HepG2 (cell line): ENCODE results near the gene JSRP1. TPM values are rescaled to one million over a fixed set of nuclear protein-coding genes. Genes with fewer than 3 reads are reported as not detected.

ENCODE experiments used
- ATF6 ChIP-seq: sonication (generic); formaldehyde crosslinking; conservative IDR thresholded peaks from 2 replicates; pipeline ENCODE4 v1.4.0; 2020; ENCODE audit warnings: missing genetic modification reagents
- BORCS8-MEF2B ChIP-seq: sonication (generic); formaldehyde crosslinking; IDR thresholded peaks from 2 replicates; pipeline ENCODE4 v1.8.0; 2022; ENCODE audit warnings: mild to moderate bottlenecking, missing genetic modification reagents
- FOXJ3 ChIP-seq: sonication (generic); formaldehyde crosslinking; IDR thresholded peaks from 2 replicates; pipeline ENCODE4 v1.4.0; 2020; ENCODE audit warnings: missing genetic modification reagents, mild to moderate bottlenecking, borderline replicate concordance
- FOXO1 ChIP-seq: sonication (generic); formaldehyde crosslinking; IDR thresholded peaks from 2 replicates; pipeline ENCODE4 v1.4.0; 2020; ENCODE audit warnings: missing genetic modification reagents
- GTF2F1 ChIP-seq: fragments of 150-350 bp; IDR thresholded peaks from 2 replicates; pipeline ENCODE4 v1.6.1; 2014; ENCODE audit warnings: low read length
- MAFK ChIP-seq, 2 experiments: IDR thresholded peaks in 1 of 2; conservative IDR thresholded peaks in 1 of 2; 2 replicates each; pipeline ENCODE4 v1.6.1; 2011; ENCODE audit warnings: improper control_type of control experiment in 2 of 2, low read length in 2 of 2
- PAX8 ChIP-seq: sonication (generic); formaldehyde crosslinking; IDR thresholded peaks from 2 replicates; pipeline ENCODE4 v1.8.0; 2022; ENCODE audit warnings: mild to moderate bottlenecking, missing genetic modification reagents, borderline replicate concordance
- PHF21A ChIP-seq: sonication (generic); formaldehyde crosslinking; IDR thresholded peaks from 2 replicates; pipeline ENCODE4 v1.5.0; 2020; ENCODE audit warnings: mild to moderate bottlenecking, missing genetic modification reagents
- PLRG1 ChIP-seq: fragments of 450-650 bp; conservative IDR thresholded peaks from 2 replicates; pipeline ENCODE4 v1.6.1; 2016
- RCOR2 ChIP-seq: IDR thresholded peaks from 2 replicates; pipeline ENCODE4 v1.6.1; 2016; ENCODE audit warnings: missing biosample characterization, missing genetic modification reagents
- SRY ChIP-seq: sonication (generic); formaldehyde crosslinking; IDR thresholded peaks from 2 replicates; pipeline ENCODE4 v1.8.0; 2022; ENCODE audit warnings: mild to moderate bottlenecking, missing genetic modification reagents
- USF2 ChIP-seq, 2 experiments: sonication (generic) in 1 of 2; formaldehyde crosslinking in 1 of 2; IDR thresholded peaks; 2 replicates each; pipeline versions ENCODE4 v1.5.1 to v1.6.1; 2011 to 2020; ENCODE audit warnings: borderline replicate concordance in 1 of 2, low read depth in 1 of 2, low read length in 1 of 2, mild to moderate bottlenecking in 1 of 2, missing genetic modification reagents in 1 of 2, moderate library complexity in 1 of 2
- WIZ ChIP-seq: sonication (generic); formaldehyde crosslinking; IDR thresholded peaks from 2 replicates; pipeline ENCODE4 v1.5.1; 2020; ENCODE audit warnings: mild to moderate bottlenecking, missing genetic modification reagents
- YEATS2 ChIP-seq: sonication (generic); formaldehyde crosslinking; IDR thresholded peaks from 2 replicates; pipeline ENCODE4 v1.4.0; 2020; ENCODE audit warnings: missing genetic modification reagents, borderline replicate concordance
- YY1 ChIP-seq: IDR thresholded peaks from 2 replicates; pipeline ENCODE4 v1.6.1; 2011; ENCODE audit warnings: low read length, low read depth, moderate library complexity, mild to moderate bottlenecking; ENCODE audit not compliant: insufficient read depth, insufficient replicate concordance
- ZFP1 ChIP-seq: IDR thresholded peaks from 2 replicates; pipeline ENCODE4 v1.6.1; 2016
- ZNF10 ChIP-seq: sonication (generic); formaldehyde crosslinking; IDR thresholded peaks from 2 replicates; pipeline ENCODE4 v1.4.0; 2020; ENCODE audit warnings: mild to moderate bottlenecking, low read depth, missing genetic modification reagents, borderline replicate concordance
- ZNF256 ChIP-seq: sonication (generic); formaldehyde crosslinking; conservative IDR thresholded peaks from 2 replicates; pipeline ENCODE4 v1.4.0; 2020; ENCODE audit warnings: missing genetic modification reagents
- ZNF496 ChIP-seq: sonication (generic); formaldehyde crosslinking; IDR thresholded peaks from 2 replicates; pipeline ENCODE4 v1.8.1; 2023; ENCODE audit warnings: mild to moderate bottlenecking, moderate library complexity, missing genetic modification reagents; ENCODE audit not compliant: insufficient replicate concordance
- ZNF563 ChIP-seq: sonication (generic); formaldehyde crosslinking; IDR thresholded peaks from 2 replicates; pipeline ENCODE4 v1.8.0; 2022; ENCODE audit warnings: mild to moderate bottlenecking, moderate library complexity, missing genetic modification reagents
- ZNF589 ChIP-seq: sonication (generic); formaldehyde crosslinking; conservative IDR thresholded peaks from 2 replicates; pipeline ENCODE4 v1.8.0; 2022; ENCODE audit warnings: mild to moderate bottlenecking, moderate library complexity, missing genetic modification reagents
- ZNF784 ChIP-seq: sonication (generic); formaldehyde crosslinking; IDR thresholded peaks from 2 replicates; pipeline ENCODE4 v1.5.1; 2020; ENCODE audit warnings: missing genetic modification reagents, mild to moderate bottlenecking, borderline replicate concordance
- ZNF83 ChIP-seq: sonication (generic); formaldehyde crosslinking; IDR thresholded peaks from 2 replicates; pipeline ENCODE4 v1.4.0; 2020; ENCODE audit warnings: missing genetic modification reagents, mild to moderate bottlenecking, borderline replicate concordance
- ZNF883 ChIP-seq: sonication (generic); formaldehyde crosslinking; IDR thresholded peaks from 2 replicates; pipeline ENCODE4 v1.5.1; 2020; ENCODE audit warnings: mild to moderate bottlenecking, missing genetic modification reagents; ENCODE audit errors: not compliant biosample characterization
- polyA plus RNA-seq, 8 experiments: library from polyadenylated mRNA; depleted of rRNA in 3 of 8; stranded (reverse) in 7 of 8; unstranded in 1 of 8; fragments of >200 nt; fragmentation: Illumina TruSeq in 4 of 8; extraction: Trizol in 4 of 8; gene quantifications; 2 replicates each; pipeline versions ENCODE4 v1.2.1 to v1.2.3, GENCODE V29; 2011 to 2016; ENCODE audit warnings: low read depth in 4 of 8, missing spikeins in 1 of 8, mixed read lengths in 1 of 8; ENCODE audit not compliant: insufficient read depth in 1 of 8
- total RNA-seq, 5 experiments: library from RNA; depleted of rRNA; stranded (reverse); fragments of >200 nt; fragmentation: Illumina TruSeq; extraction: Trizol; gene quantifications; 2 replicates each; pipeline ENCODE4 v1.2.3, GENCODE V29; 2016; ENCODE audit warnings: low read depth in 1 of 5

The JSRP1 gene
- total and polyA plus RNA-seq, 2 of the 13 experiments (the other 11 are each of a cell fraction or from before 2014, with no cell fraction given): 0.16 to 0.38 TPM

GRCh38 chr19:2253106-2254063, 2.8 kb downstream of the JSRP1 start (continued):
- TF ChIP-seq ZNF10 (CRISPR knock-in tag): no peak
- no peak for TF ChIP-seq SRY (CRISPR knock-in tag)
- TF ChIP-seq BORCS8-MEF2B (CRISPR knock-in tag): no peak
- no peak for TF ChIP-seq ZNF256 (CRISPR knock-in tag)
- no peak for TF ChIP-seq GTF2F1
- 0 out of 2 replicates have a peak, but pooled peaks have one; percentile 50 for TF ChIP-seq YEATS2 (CRISPR knock-in tag)
- TF ChIP-seq ZNF784 (CRISPR knock-in tag): no peak
- no peak for TF ChIP-seq PLRG1
- TF ChIP-seq ZFP1 (CRISPR knock-in tag): no peak
- no peak for TF ChIP-seq ATF6 (CRISPR knock-in tag)
- no peak for TF ChIP-seq ZNF83 (CRISPR knock-in tag)
- no peak for TF ChIP-seq ZNF496 (CRISPR knock-in tag)
- no peak for TF ChIP-seq ZNF883
- TF ChIP-seq ZNF589 (CRISPR knock-in tag): 0 out of 2 replicates have a peak, but pooled peaks have one; percentile 54
- TF ChIP-seq ZNF563 (CRISPR knock-in tag): no peak
- TF ChIP-seq FOXJ3 (CRISPR knock-in tag): no peak
- no peak for TF ChIP-seq YY1
- no peak for TF ChIP-seq USF2 (IDR thresholded peaks at IDR 0.05; ENCODE audit: low read depth, low read length)
- no peak for TF ChIP-seq USF2 (CRISPR knock-in tag; IDR thresholded peaks at IDR 0.05; ENCODE audit: borderline replicate concordance)
- no peak; the same call in 1 of the 2 replicates for TF ChIP-seq FOXO1 (CRISPR knock-in tag)
- TF ChIP-seq PHF21A (CRISPR knock-in tag): no peak; the same call in 1 of the 2 replicates
- no peak for TF ChIP-seq MAFK (conservative IDR thresholded peaks at IDR 0.05 in 1 of 2, IDR thresholded peaks at IDR 0.05 in 1 of 2; ENCODE audit: low read length in 2 of 2)
- no peak for TF ChIP-seq PAX8 (CRISPR knock-in tag)
- TF ChIP-seq WIZ (CRISPR knock-in tag): no peak
- no peak for TF ChIP-seq RCOR2 (CRISPR knock-in tag)
